ENCODE data around the gene GMDS. TPM values are rescaled to one million over a fixed set of nuclear protein-coding genes. Genes with fewer than 3 reads are reported as not detected.

Gene GMDS
- total and polyA plus RNA-seq, 9 donors = 6.6 to 20.6 (median 11.0) TPM

- DNase-seq = no peak
- H3K4me3 ChIP-seq = no peak overlapping the region
- intact Hi-C loops (cut with DNase I) = no loop called here
- H3K9me3 ChIP-seq = no peaks in the 10 kb centered on the region
- H3K4me1 ChIP-seq (ENCODE audit: insufficient read depth) = peaks cover 3% of the 10 kb centered on the region
- no peaks in the 10 kb centered on the region for H3K36me3 ChIP-seq
- H3K27me3 ChIP-seq = no peaks in the 10 kb centered on the region
- TF ChIP-seq POLR2A (IDR thresholded peaks at IDR 0.05) (no peak), EP300 (IDR thresholded peaks at IDR 0.05) (no peak)
- TF ChIP-seq, protein P1, sequence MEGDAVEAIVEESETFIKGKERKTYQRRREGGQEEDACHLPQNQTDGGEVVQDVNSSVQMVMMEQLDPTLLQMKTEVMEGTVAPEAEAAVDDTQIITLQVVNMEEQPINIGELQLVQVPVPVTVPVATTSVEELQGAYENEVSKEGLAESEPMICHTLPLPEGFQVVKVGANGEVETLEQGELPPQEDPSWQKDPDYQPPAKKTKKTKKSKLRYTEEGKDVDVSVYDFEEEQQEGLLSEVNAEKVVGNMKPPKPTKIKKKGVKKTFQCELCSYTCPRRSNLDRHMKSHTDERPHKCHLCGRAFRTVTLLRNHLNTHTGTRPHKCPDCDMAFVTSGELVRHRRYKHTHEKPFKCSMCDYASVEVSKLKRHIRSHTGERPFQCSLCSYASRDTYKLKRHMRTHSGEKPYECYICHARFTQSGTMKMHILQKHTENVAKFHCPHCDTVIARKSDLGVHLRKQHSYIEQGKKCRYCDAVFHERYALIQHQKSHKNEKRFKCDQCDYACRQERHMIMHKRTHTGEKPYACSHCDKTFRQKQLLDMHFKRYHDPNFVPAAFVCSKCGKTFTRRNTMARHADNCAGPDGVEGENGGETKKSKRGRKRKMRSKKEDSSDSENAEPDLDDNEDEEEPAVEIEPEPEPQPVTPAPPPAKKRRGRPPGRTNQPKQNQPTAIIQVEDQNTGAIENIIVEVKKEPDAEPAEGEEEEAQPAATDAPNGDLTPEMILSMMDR (IDR thresholded peaks at IDR 0.05) = no peak
- WGBS, 3 donors = 81 to 87% (median 84%) methylated on average over 5 of the region's 5 CpGs
- H3K27ac ChIP-seq = no peak overlapping the region
Measured at GRCh38 chr6:1774226-1774915, 471.0 kb downstream of the GMDS start.

DNA sequence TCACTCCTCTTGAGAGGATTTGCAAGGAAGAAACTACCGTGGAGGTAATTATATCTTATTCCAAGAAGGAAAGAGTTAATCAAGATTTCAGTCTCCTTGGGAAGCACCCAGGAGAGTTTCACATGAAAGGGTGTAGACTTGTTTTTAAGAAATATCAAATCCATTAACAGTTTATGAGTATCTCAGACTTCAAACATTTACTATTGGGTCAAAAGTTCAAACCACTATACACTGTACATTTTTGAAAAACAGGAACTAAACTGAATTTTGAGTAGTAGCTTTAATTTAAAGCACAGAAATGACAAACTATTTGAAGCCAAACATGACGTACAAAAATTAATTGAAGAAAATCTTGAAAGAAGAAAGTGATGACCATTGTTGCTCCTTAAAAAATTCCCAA, 471.7 kb downstream of the GMDS start:
- WGBS, 3 donors = 81 to 90% (median 88%) methylated on average over 2 of the region's 2 CpGs

DNA sequence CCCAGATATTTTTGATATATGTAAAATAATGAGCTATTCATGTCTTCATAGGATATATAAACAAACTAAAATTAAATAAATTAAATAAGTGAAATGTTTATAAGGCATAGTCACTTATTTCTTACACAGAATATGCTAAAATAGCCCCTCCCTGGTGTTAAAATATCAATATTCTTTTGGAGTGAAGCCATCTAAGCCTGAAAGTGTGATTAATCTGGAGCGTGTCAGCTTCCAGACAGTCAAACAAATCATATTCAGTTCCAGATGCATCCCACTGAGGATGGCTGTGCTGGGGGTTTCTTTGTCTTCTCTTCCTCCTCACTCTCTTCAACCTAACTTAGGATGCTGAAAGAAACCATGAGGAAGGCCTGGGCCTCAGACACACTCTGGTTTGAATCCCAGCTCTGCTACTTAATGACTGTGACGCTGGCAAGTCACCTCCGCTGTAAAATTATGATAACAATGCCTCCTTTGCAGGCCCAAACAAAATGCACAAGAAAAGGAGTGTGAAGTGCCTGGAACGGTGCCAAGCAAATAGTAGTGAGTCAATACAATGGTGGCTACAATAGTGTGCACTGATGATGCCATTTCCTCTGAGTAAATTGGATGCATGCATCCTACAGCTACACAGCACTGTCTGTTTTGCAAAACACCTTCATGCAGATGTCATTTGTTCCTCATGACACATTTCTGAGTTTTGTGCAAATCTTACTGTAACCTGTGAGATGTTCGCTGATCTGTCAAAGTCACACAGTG, 474.3 kb downstream of the GMDS start:
- Histone ChIP-seq H3K36me3 (no peaks in the 10 kb centered on the region), H3K4me1 (ENCODE audit: insufficient read depth) (peaks cover 1% of the 10 kb centered on the region), H3K9me3 (no peaks in the 10 kb centered on the region), H3K27me3 (no peaks in the 10 kb centered on the region), H3K27ac (no peak overlapping the region), H3K4me3 (no peak overlapping the region)
- TF ChIP-seq, protein P1 (IDR thresholded peaks at IDR 0.05) = no peak
- TF ChIP-seq EP300 (IDR thresholded peaks at IDR 0.05) (no peak), POLR2A (IDR thresholded peaks at IDR 0.05) (no peak)
- DNase-seq = no peak
- WGBS, 3 donors = 82 to 87% (median 86%) methylated on average over 5 of the region's 5 CpGs
- intact Hi-C loops (cut with DNase I) = no loop called here

More for the DNA sequence above, 471.7 kb downstream of the GMDS start:
- Histone ChIP-seq H3K36me3 (no peaks in the 10 kb centered on the region), H3K27ac (no peak overlapping the region), H3K4me3 (no peak overlapping the region), H3K4me1 (ENCODE audit: insufficient read depth) (peaks cover 1% of the 10 kb centered on the region), H3K9me3 (no peaks in the 10 kb centered on the region), H3K27me3 (no peaks in the 10 kb centered on the region)
- DNase-seq = no peak
- intact Hi-C loops (cut with DNase I) = no loop called here
- no peak for TF ChIP-seq POLR2A (IDR thresholded peaks at IDR 0.05)
- TF ChIP-seq, protein P1 (IDR thresholded peaks at IDR 0.05) = no peak
- no peak for TF ChIP-seq EP300 (IDR thresholded peaks at IDR 0.05)

- 83 to 92% (median 90%) methylated on average over 7 of the region's 7 CpGs for WGBS, 3 donors
- Histone ChIP-seq H3K4me1 (ENCODE audit: insufficient read depth) (peaks cover 1% of the 10 kb centered on the region), H3K27me3 (no peaks in the 10 kb centered on the region), H3K4me3 (no peak overlapping the region), H3K9me3 (no peaks in the 10 kb centered on the region), H3K36me3 (no peaks in the 10 kb centered on the region), H3K27ac (no peak overlapping the region)
- DNase-seq = no peak
- intact Hi-C loops (cut with DNase I) = no loop called here
- TF ChIP-seq POLR2A (IDR thresholded peaks at IDR 0.05) = no peak
- no peak for TF ChIP-seq EP300 (IDR thresholded peaks at IDR 0.05)
- TF ChIP-seq, protein P1 (IDR thresholded peaks at IDR 0.05) = no peak
Measured at GRCh38 chr6:1770435-1770843, 475.0 kb downstream of the GMDS start.

Measured in ovary (tissue), 9 donors.